ENCODE measurements around the gene UBXN2A. TPM values are rescaled to one million over a fixed set of nuclear protein-coding genes. Genes with fewer than 3 reads are reported as not detected.

UBXN2A gene
- total RNA-seq, 6 experiments from 2014 or later = 4.6 to 7.9 (median 6.2) TPM

- intact Hi-C loops (cut with DNase I) = no loop called here
- ATAC-seq = peak; percentile 61 to 90 (median 81)
Measured at GRCh38 chr2:23901966-23902846, 38.1 kb upstream of the UBXN2A start.

DNA sequence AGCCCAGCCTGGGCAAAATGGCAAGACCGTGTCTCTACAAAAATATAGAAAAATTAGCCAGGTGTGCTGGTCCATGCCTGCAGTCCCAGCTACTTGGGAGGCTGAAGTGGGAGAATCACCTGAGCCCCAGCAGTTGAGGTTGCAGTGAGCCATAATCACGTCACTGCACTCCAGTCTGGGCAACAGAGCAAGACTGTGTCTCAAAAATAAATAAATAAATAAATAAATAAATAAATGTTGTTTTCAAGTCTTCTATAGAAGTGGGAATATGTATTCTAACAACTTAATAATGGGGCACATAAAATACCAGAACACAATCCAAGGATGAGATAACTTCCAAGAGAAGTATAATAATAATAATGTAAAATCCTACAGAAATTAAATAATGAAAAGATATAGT, 37.2 kb upstream of the UBXN2A start:
- Histone ChIP-seq H3K4me3 (no peak overlapping the region), H3K4me1 (peaks cover 0 to 19% (median 3%) of the 10 kb centered on the region in 4 donors), H3K27ac (no peak overlapping the region), H3K27me3 (no peaks in the 10 kb centered on the region), H3K9me3 (no peaks in the 10 kb centered on the region), H3K36me3 (no peaks in the 10 kb centered on the region)
- ATAC-seq (no peak), DNase-seq (no peak)
- intact Hi-C loops (cut with DNase I) = no loop called here
- TF ChIP-seq POLR2A (IDR thresholded peaks at IDR 0.05) = no peak
- TF ChIP-seq, protein P1, sequence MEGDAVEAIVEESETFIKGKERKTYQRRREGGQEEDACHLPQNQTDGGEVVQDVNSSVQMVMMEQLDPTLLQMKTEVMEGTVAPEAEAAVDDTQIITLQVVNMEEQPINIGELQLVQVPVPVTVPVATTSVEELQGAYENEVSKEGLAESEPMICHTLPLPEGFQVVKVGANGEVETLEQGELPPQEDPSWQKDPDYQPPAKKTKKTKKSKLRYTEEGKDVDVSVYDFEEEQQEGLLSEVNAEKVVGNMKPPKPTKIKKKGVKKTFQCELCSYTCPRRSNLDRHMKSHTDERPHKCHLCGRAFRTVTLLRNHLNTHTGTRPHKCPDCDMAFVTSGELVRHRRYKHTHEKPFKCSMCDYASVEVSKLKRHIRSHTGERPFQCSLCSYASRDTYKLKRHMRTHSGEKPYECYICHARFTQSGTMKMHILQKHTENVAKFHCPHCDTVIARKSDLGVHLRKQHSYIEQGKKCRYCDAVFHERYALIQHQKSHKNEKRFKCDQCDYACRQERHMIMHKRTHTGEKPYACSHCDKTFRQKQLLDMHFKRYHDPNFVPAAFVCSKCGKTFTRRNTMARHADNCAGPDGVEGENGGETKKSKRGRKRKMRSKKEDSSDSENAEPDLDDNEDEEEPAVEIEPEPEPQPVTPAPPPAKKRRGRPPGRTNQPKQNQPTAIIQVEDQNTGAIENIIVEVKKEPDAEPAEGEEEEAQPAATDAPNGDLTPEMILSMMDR (IDR thresholded peaks at IDR 0.05) = no peak
- WGBS (ENCODE audit: insufficient coverage, low coverage, low lambda C conversion rate, missing lambda C conversion rate) = 100% methylated on average over 2 of the region's 2 CpGs

More at GRCh38 chr2:23901966-23902846, 38.1 kb upstream of the UBXN2A start:
- whole genome bisulfite sequencing (ENCODE audit: insufficient coverage, low coverage, low lambda C conversion rate, missing lambda C conversion rate) = 44% methylated on average over 6 of the region's 6 CpGs
- H3K27me3 ChIP-seq = no peaks in the 10 kb centered on the region
- no peaks in the 10 kb centered on the region for H3K9me3 ChIP-seq
- no peaks in the 10 kb centered on the region for H3K36me3 ChIP-seq
- H3K4me1 ChIP-seq = peaks cover 0 to 19% (median 3%) of the 10 kb centered on the region in 4 donors
- DNase-seq = no peak
- no peak overlapping the region for H3K4me3 ChIP-seq
- H3K27ac ChIP-seq = no peak overlapping the region
- TF ChIP-seq POLR2A (IDR thresholded peaks at IDR 0.05) = no peak
- TF ChIP-seq, protein P1 (IDR thresholded peaks at IDR 0.05) = no peak

GRCh38 chr2:23904215-23904614, 36.0 kb upstream of the UBXN2A start:
- Histone ChIP-seq H3K4me3 (no peak overlapping the region), H3K4me1 (peaks cover 0 to 19% (median 3%) of the 10 kb centered on the region in 4 donors), H3K36me3 (no peaks in the 10 kb centered on the region), H3K9me3 (no peaks in the 10 kb centered on the region), H3K27me3 (no peaks in the 10 kb centered on the region), H3K27ac (no peak overlapping the region)
- TF ChIP-seq, protein P1 (IDR thresholded peaks at IDR 0.05) = no peak
- TF ChIP-seq POLR2A (IDR thresholded peaks at IDR 0.05) = no peak
- 91% methylated on average over 1 of the region's 1 CpG for WGBS (ENCODE audit: insufficient coverage, low coverage, low lambda C conversion rate, missing lambda C conversion rate)
- ATAC-seq (no peak), DNase-seq (no peak)
- intact Hi-C loops (cut with DNase I) = no loop called here

DNA sequence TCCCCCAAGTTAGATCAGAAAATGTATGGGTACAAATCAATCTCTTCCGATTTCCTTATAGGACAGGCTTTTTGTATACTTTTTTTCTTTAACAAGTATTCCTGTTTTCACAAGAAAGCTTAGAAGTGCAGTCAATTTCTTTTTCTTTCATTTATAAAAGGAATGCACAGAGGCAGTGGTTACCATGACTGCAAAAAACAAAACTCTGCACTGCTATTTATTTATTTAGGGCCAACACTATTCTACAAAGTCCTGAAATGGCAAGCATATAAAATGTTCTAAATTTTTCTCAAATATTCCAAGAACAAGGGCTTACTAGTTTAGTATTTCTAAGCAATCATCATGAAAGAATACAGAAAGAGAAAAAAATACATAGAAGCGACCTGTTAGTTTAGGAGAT, 35.6 kb upstream of the UBXN2A start:
- ATAC-seq (no peak), DNase-seq (no peak)
- Histone ChIP-seq H3K4me1 (peaks cover 0 to 19% (median 3%) of the 10 kb centered on the region in 4 donors), H3K4me3 (no peak overlapping the region), H3K36me3 (no peaks in the 10 kb centered on the region), H3K9me3 (no peaks in the 10 kb centered on the region), H3K27me3 (no peaks in the 10 kb centered on the region), H3K27ac (no peak overlapping the region)
- 92% methylated on average over 2 of the region's 2 CpGs for WGBS (ENCODE audit: insufficient coverage, low coverage, low lambda C conversion rate, missing lambda C conversion rate)
- intact Hi-C loops (cut with DNase I) = no loop called here
- TF ChIP-seq, protein P1 (IDR thresholded peaks at IDR 0.05) = no peak
- no peak for TF ChIP-seq POLR2A (IDR thresholded peaks at IDR 0.05)

All from right lobe of liver (tissue), 6 donors.